Neural progenitor cell (in vitro differentiated cells): ENCODE measurements around the gene SCAI. TPM values are rescaled to one million over a fixed set of nuclear protein-coding genes. Genes with fewer than 3 reads are reported as not detected.

Source experiments
- DNase-seq: peaks from one replicate; pipeline ENCODE4 v3.0.0-alpha.2; 2016; ENCODE audit warnings: low spot score
- H2AFZ ChIP-seq: fragments of 200-600 bp; sonication (generic); replicated peaks from 2 replicates; pipeline ENCODE4 v1.6.1; 2016; ENCODE audit warnings: antibody characterized with exemption
- H3F3A ChIP-seq: fragments of 200-600 bp; sonication (generic); 2 replicates; pipeline ENCODE4 v1.6.1; 2016; ENCODE audit warnings: antibody characterized with exemption, low read depth
- H3K27ac ChIP-seq: fragments of 200-600 bp; sonication (generic); 2 replicates; pipeline ENCODE4 v1.5.1; 2016; ENCODE audit warnings: mild to moderate bottlenecking
- H3K27me3 ChIP-seq: fragments of 200-600 bp; sonication (generic); 2 replicates; pipeline ENCODE4 v1.6.1; 2016; ENCODE audit warnings: mild to moderate bottlenecking, moderate library complexity
- H3K36me3 ChIP-seq: fragments of 200-600 bp; sonication (generic); 2 replicates; pipeline ENCODE4 v1.5.1; 2016
- H3K4me1 ChIP-seq: fragments of 200-600 bp; sonication (generic); 2 replicates; pipeline ENCODE4 v1.6.1; 2016; ENCODE audit warnings: mixed run types
- H3K4me2 ChIP-seq: fragments of 200-600 bp; sonication (generic); 2 replicates; pipeline ENCODE4 v1.6.1; 2016
- H3K4me3 ChIP-seq: fragments of 200-600 bp; sonication (generic); 2 replicates; pipeline ENCODE4 v1.5.1; 2016
- H3K79me2 ChIP-seq: fragments of 200-600 bp; sonication (generic); 2 replicates; pipeline ENCODE4 v1.6.1; 2016; ENCODE audit warnings: low read depth
- H3K9ac ChIP-seq: fragments of 200-600 bp; sonication (generic); 2 replicates; pipeline ENCODE4 v1.6.1; 2016
- H3K9me3 ChIP-seq: fragments of 200-600 bp; sonication (generic); 2 replicates; pipeline ENCODE4 v1.5.1; 2016; ENCODE audit warnings: low read depth
- H4K20me1 ChIP-seq: fragments of 200-600 bp; sonication (generic); 2 replicates; pipeline ENCODE4 v1.6.1; 2016; ENCODE audit warnings: low read depth
- H3K27ac Mint-ChIP-seq: 3 replicates; pipeline ENCODE4 v1.8.0; 2021; ENCODE audit warnings: mixed read lengths
- H3K27me3 Mint-ChIP-seq: 2 replicates; pipeline ENCODE4 v1.8.0; 2022; ENCODE audit warnings: low read depth, mild to moderate bottlenecking, inconsistent platforms, moderate library complexity, mixed read lengths; ENCODE audit not compliant: insufficient read depth
- H3K36me3 Mint-ChIP-seq: 3 replicates; pipeline ENCODE4 v1.8.0; 2021; ENCODE audit warnings: mixed read lengths
- H3K4me1 Mint-ChIP-seq: 3 replicates; pipeline ENCODE4 v1.8.0; 2021; ENCODE audit warnings: mixed read lengths
- H3K4me3 Mint-ChIP-seq: 3 replicates; pipeline ENCODE4 v1.8.0; 2021; ENCODE audit warnings: mild to moderate bottlenecking, moderate library complexity, mixed read lengths
- H3K9me3 Mint-ChIP-seq: 3 replicates; pipeline ENCODE4 v1.8.0; 2020; ENCODE audit warnings: mixed read lengths
- EZH2 ChIP-seq: fragments of 200-600 bp; sonication (generic); IDR thresholded peaks from 2 replicates; pipeline ENCODE4 v1.6.1; 2017; ENCODE audit warnings: antibody characterized with exemption, mild to moderate bottlenecking, moderate library complexity
- EZH2phosphoT487 ChIP-seq: fragments of 200-600 bp; sonication (generic); IDR thresholded peaks from 2 replicates; pipeline ENCODE4 v1.6.1; 2017; ENCODE audit warnings: antibody characterized with exemption
- total RNA-seq: library from RNA; depleted of rRNA; stranded (reverse); fragments of >200 nt; gene quantifications from 2 replicates; pipeline ENCODE4 v1.2.3, GENCODE V29; 2015; ENCODE audit warnings: low replicate concordance
- TF ChIP-seq, protein P1 (sequence below): fragments of 200-600 bp; sonication (generic); IDR thresholded peaks from 2 replicates; pipeline ENCODE4 v1.5.1; 2017; ENCODE audit warnings: antibody characterized with exemption, mild to moderate bottlenecking

SCAI gene
- total RNA-seq, 1 donor from 2014 or later, result 30.2 TPM

DNA sequence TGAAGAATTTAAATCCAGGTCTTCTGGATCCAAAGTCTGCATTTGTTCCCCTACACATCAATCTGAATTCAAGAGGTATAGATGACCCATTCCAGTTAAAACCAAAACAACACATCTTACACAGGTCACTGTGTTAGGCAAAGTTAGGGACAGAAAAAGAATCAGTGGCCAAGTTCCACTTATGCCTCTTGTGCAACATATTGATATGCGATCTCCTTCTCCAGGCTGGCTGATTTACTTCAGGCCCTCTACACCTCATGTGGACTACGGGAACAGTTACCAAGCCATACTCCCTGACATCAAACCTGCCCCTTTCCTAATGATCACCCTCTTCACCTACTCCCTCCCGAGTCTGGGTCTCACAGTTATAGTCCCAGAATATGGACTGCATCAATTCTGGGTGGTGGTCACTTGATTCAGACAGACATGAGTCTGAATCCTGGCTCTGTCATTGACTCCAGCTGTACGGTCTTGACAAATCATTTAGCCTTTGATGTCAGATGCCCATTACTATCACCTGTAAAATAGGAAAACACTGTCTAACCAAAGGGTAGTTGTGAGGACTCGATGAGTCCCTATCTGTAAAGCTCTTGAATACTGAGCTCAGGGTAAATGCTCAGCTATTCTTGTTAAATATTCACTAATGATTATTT is 228.4 kb downstream of the SCAI start:
- no peak for DNase-seq
- Histone ChIP-seq H2AFZ (no peak overlapping the region), H3K4me3 (no peak overlapping the region), H3K4me2 (no peak overlapping the region), H3K9ac (no peak overlapping the region), H3K4me1 (no peaks in the 10 kb centered on the region), H3F3A (peaks cover 3% of the 10 kb centered on the region), H3K79me2 (no peaks in the 10 kb centered on the region), H3K9me3 (no peaks in the 10 kb centered on the region), H3K27me3 (no peaks in the 10 kb centered on the region), H3K27ac (no peak overlapping the region), H3K36me3 (no peaks in the 10 kb centered on the region), H4K20me1 (no peaks in the 10 kb centered on the region)
- Mint-ChIP-seq H3K9me3 (no peaks in the 10 kb centered on the region), H3K4me1 (no peaks in the 10 kb centered on the region), H3K27ac (no peak overlapping the region), H3K27me3 (peaks cover 3% of the 10 kb centered on the region), H3K4me3 (no peak overlapping the region), H3K36me3 (peaks cover 13% of the 10 kb centered on the region)
- TF ChIP-seq, protein P1, sequence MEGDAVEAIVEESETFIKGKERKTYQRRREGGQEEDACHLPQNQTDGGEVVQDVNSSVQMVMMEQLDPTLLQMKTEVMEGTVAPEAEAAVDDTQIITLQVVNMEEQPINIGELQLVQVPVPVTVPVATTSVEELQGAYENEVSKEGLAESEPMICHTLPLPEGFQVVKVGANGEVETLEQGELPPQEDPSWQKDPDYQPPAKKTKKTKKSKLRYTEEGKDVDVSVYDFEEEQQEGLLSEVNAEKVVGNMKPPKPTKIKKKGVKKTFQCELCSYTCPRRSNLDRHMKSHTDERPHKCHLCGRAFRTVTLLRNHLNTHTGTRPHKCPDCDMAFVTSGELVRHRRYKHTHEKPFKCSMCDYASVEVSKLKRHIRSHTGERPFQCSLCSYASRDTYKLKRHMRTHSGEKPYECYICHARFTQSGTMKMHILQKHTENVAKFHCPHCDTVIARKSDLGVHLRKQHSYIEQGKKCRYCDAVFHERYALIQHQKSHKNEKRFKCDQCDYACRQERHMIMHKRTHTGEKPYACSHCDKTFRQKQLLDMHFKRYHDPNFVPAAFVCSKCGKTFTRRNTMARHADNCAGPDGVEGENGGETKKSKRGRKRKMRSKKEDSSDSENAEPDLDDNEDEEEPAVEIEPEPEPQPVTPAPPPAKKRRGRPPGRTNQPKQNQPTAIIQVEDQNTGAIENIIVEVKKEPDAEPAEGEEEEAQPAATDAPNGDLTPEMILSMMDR, result no peak
- TF ChIP-seq EZH2 (no peak), EZH2phosphoT487 (no peak)

- H3K9ac ChIP-seq, result no peak overlapping the region
Observed at GRCh38 chr9:124913378-124913777, 229.9 kb downstream of the SCAI start.

GRCh38 chr9:124911766-124912165 is 231.6 kb downstream of the SCAI start:
- Histone ChIP-seq H3F3A (no peaks in the 10 kb centered on the region), H3K9ac (no peak overlapping the region), H3K79me2 (no peaks in the 10 kb centered on the region), H2AFZ (no peak overlapping the region), H3K27me3 (no peaks in the 10 kb centered on the region), H4K20me1 (no peaks in the 10 kb centered on the region), H3K27ac (no peak overlapping the region), H3K36me3 (no peaks in the 10 kb centered on the region), H3K4me3 (no peak overlapping the region), H3K4me1 (no peaks in the 10 kb centered on the region), H3K9me3 (no peaks in the 10 kb centered on the region), H3K4me2 (no peak overlapping the region)
- DNase-seq, result no peak
- no peak overlapping the region for H3K4me3 Mint-ChIP-seq
- peaks cover 5% of the 10 kb centered on the region for H3K36me3 Mint-ChIP-seq
- H3K27ac Mint-ChIP-seq, result no peak overlapping the region
- no peaks in the 10 kb centered on the region for H3K27me3 Mint-ChIP-seq
- H3K4me1 Mint-ChIP-seq, result no peaks in the 10 kb centered on the region
- TF ChIP-seq, protein P1, result no peak
- TF ChIP-seq EZH2phosphoT487 (no peak), EZH2 (no peak)
- H3K9me3 Mint-ChIP-seq, result no peaks in the 10 kb centered on the region

More at GRCh38 chr9:124913378-124913777, 229.9 kb downstream of the SCAI start:
- Histone ChIP-seq H3K79me2 (no peaks in the 10 kb centered on the region), H4K20me1 (no peaks in the 10 kb centered on the region), H3K4me2 (no peak overlapping the region), H3K36me3 (no peaks in the 10 kb centered on the region), H3K27ac (no peak overlapping the region), H2AFZ (no peak overlapping the region), H3F3A (peaks cover 3% of the 10 kb centered on the region), H3K4me3 (no peak overlapping the region), H3K9me3 (no peaks in the 10 kb centered on the region), H3K27me3 (no peaks in the 10 kb centered on the region), H3K4me1 (no peaks in the 10 kb centered on the region)
- no peak for DNase-seq
- Mint-ChIP-seq H3K9me3 (no peaks in the 10 kb centered on the region), H3K27ac (no peak overlapping the region), H3K4me1 (no peaks in the 10 kb centered on the region), H3K36me3 (peaks cover 8% of the 10 kb centered on the region), H3K27me3 (no peaks in the 10 kb centered on the region), H3K4me3 (no peak overlapping the region)
- no peak for TF ChIP-seq EZH2phosphoT487
- no peak for TF ChIP-seq EZH2
- TF ChIP-seq, protein P1, result no peak
